A673 (cell line): ENCODE data around the gene CD3D. TPM values are rescaled to one million over a fixed set of nuclear protein-coding genes. Genes with fewer than 3 reads are reported as not detected.

ENCODE experiments used
- BruUV-seq: library from RNA; stranded (reverse); fragments of 400-500 nt; replicated peaks from 2 replicates; lab custom pipeline; 2021; lab: Mats Ljungman, UMichigan
- CTCF ChIA-PET: fragments of 300-600 bp; sonication (Branson Sonifier 250); formaldehyde crosslinking; loops from one replicate; lab custom pipeline; 2022; ENCODE audit warnings: antibody characterized with exemption; lab: Charles Lee
- POLR2A ChIA-PET: fragments of 300-600 bp; sonication (Branson Sonifier 250); formaldehyde crosslinking; loops from one replicate; lab custom pipeline; 2022; ENCODE audit warnings: antibody characterized with exemption; ENCODE audit not compliant: low non-redundant PET; lab: Charles Lee
- DNase-seq: peaks from one replicate; pipeline ENCODE4 v3.0.0-alpha.2; 2015; ENCODE audit warnings: low spot score
- H3K27ac ChIP-seq: fragments of 200-600 bp; sonication (generic); 2 replicates; pipeline ENCODE4 v1.5.1; 2016; ENCODE audit warnings: mixed run types, low read depth, mild to moderate bottlenecking, mixed read lengths, antibody characterized with exemption, low read length; ENCODE audit not compliant: poor library complexity, severe bottlenecking
- H3K27me3 ChIP-seq: fragments of 200-600 bp; sonication (generic); replicated peaks from 2 replicates; pipeline ENCODE4 v1.6.1; 2017; ENCODE audit warnings: mixed run types, low read depth, mild to moderate bottlenecking, mixed read lengths, antibody characterized with exemption, low read length; ENCODE audit not compliant: insufficient read depth, poor library complexity
- H3K36me3 ChIP-seq: fragments of 200-600 bp; sonication (generic); 2 replicates; pipeline ENCODE4 v1.6.1; 2016; ENCODE audit warnings: mixed run types, mild to moderate bottlenecking, mixed read lengths, antibody characterized with exemption, low read length; ENCODE audit not compliant: insufficient read depth, poor library complexity, severe bottlenecking
- H3K4me1 ChIP-seq: fragments of 200-600 bp; sonication (generic); 2 replicates; pipeline ENCODE4 v1.6.1; 2017; ENCODE audit warnings: mixed run types, mild to moderate bottlenecking, mixed read lengths, antibody characterized with exemption, low read length; ENCODE audit not compliant: insufficient read depth, poor library complexity, severe bottlenecking
- H3K4me3 ChIP-seq: fragments of 200-600 bp; sonication (generic); 2 replicates; pipeline ENCODE4 v1.5.1; 2016; ENCODE audit warnings: low read depth, mixed run types, mild to moderate bottlenecking, mixed read lengths, low read length; ENCODE audit not compliant: poor library complexity, severe bottlenecking
- H3K9me3 ChIP-seq: fragments of 200-600 bp; sonication (generic); 2 replicates; pipeline ENCODE4 v1.6.1; 2016; ENCODE audit warnings: mixed run types, low read depth, mild to moderate bottlenecking, mixed read lengths, antibody characterized with exemption, low read length; ENCODE audit not compliant: poor library complexity, severe bottlenecking
- EZH2 ChIP-seq: fragments of 200-600 bp; sonication (generic); IDR thresholded peaks from 2 replicates; pipeline ENCODE4 v1.6.1; 2017; ENCODE audit warnings: borderline replicate concordance, low read depth, mild to moderate bottlenecking, mixed read lengths, antibody characterized with exemption, low read length; ENCODE audit not compliant: poor library complexity, severe bottlenecking
- intact Hi-C: fragments of 100-400 bp; cut with micrococcal nuclease; formaldehyde crosslinking; loops from one replicate; pipeline ENCODE4 v1.10.0; 2022; ENCODE audit not compliant: unreplicated experiment
- total RNA-seq: library from RNA; stranded (reverse); gene quantifications from 2 replicates; pipeline ENCODE4 v1.2.3, GENCODE V29; 2021
- TF ChIP-seq, protein P1 (sequence below): fragments of 300-800, 200-600 bp; sonication (generic); conservative IDR thresholded peaks from 2 replicates; pipeline ENCODE4 v1.5.1; 2017; ENCODE audit warnings: low read depth, mild to moderate bottlenecking, antibody characterized with exemption, low read length, moderate library complexity, mixed read lengths

CD3D gene
- total RNA-seq, 1 experiment from 2014 or later, result not detected

GRCh38 chr11:118370774-118371173 is 28.3 kb upstream of the CD3D start:
- TF ChIP-seq, protein P1, sequence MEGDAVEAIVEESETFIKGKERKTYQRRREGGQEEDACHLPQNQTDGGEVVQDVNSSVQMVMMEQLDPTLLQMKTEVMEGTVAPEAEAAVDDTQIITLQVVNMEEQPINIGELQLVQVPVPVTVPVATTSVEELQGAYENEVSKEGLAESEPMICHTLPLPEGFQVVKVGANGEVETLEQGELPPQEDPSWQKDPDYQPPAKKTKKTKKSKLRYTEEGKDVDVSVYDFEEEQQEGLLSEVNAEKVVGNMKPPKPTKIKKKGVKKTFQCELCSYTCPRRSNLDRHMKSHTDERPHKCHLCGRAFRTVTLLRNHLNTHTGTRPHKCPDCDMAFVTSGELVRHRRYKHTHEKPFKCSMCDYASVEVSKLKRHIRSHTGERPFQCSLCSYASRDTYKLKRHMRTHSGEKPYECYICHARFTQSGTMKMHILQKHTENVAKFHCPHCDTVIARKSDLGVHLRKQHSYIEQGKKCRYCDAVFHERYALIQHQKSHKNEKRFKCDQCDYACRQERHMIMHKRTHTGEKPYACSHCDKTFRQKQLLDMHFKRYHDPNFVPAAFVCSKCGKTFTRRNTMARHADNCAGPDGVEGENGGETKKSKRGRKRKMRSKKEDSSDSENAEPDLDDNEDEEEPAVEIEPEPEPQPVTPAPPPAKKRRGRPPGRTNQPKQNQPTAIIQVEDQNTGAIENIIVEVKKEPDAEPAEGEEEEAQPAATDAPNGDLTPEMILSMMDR, result no peak
- TF ChIP-seq EZH2, result no peak
- no TSS peak for BruUV-seq
- intact Hi-C loops, result no loop called here
- H3K27ac ChIP-seq, result no peak overlapping the region
- DNase-seq, result peak; percentile 28
- no peaks in the 10 kb centered on the region for H3K27me3 ChIP-seq
- no peaks in the 10 kb centered on the region for H3K4me1 ChIP-seq
- H3K36me3 ChIP-seq, result peaks cover 71% of the 10 kb centered on the region
- ChIA-PET POLR2A (no interaction called here), CTCF (no interaction called here)
- no peaks in the 10 kb centered on the region for H3K9me3 ChIP-seq
- no peak overlapping the region for H3K4me3 ChIP-seq

DNA sequence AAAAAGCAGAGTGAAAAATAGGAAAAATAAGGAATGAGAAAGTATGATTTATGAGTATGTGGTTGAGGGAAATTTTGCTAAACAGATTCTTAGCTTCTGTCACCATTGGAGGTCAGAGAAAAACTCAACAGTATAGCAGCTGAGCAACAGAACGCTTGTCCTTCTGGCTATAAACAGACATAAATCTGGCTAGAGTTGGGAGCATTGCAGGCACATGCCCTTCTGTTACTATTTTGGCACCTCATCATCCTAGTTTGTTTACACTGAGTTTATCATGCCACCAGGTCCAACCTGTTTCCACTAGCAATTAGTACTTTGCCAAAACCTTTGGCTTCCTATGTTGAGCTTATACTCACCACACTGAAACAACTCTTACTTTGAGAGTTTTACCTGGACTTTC is 23.8 kb upstream of the CD3D start:
- no peaks in the 10 kb centered on the region for H3K9me3 ChIP-seq
- no peak for TF ChIP-seq EZH2
- TF ChIP-seq, protein P1, result no peak
- ChIA-PET CTCF (no interaction called here), POLR2A (interaction anchor here (0.7 kb wide), 1 partner anchor 1305 kb away, joined by 3 read pairs; no protein-coding TSS in a partner anchor)
- no peaks in the 10 kb centered on the region for H3K27me3 ChIP-seq
- intact Hi-C loops, result no loop called here
- no peaks in the 10 kb centered on the region for H3K4me1 ChIP-seq
- peaks cover 51% of the 10 kb centered on the region for H3K36me3 ChIP-seq
- no peak for DNase-seq
- BruUV-seq, result no TSS peak
- no peak overlapping the region for H3K4me3 ChIP-seq
- no peak overlapping the region for H3K27ac ChIP-seq

GRCh38 chr11:118364956-118365615 is 22.6 kb upstream of the CD3D start:
- peaks cover 39% of the 10 kb centered on the region for H3K36me3 ChIP-seq
- BruUV-seq, result no TSS peak

More at GRCh38 chr11:118364956-118365615, 22.6 kb upstream of the CD3D start:
- ChIA-PET POLR2A (no interaction called here), CTCF (no interaction called here)
- intact Hi-C loops, result no loop called here
- Histone ChIP-seq H3K27ac (no peak overlapping the region), H3K4me1 (peaks cover 8% of the 10 kb centered on the region), H3K9me3 (no peaks in the 10 kb centered on the region), H3K27me3 (no peaks in the 10 kb centered on the region), H3K4me3 (no peak overlapping the region)
- no peak for DNase-seq
- no peak for TF ChIP-seq EZH2
- TF ChIP-seq, protein P1, result no peak
